ENCODE measurements around the gene RAB12.

GRCh38 chr18:8562070-8562469, 47.2 kb upstream of the RAB12 start:
- no peak for TF ChIP-seq ZFX (IDR thresholded peaks at IDR 0.05)
- TF ChIP-seq CTCF (IDR thresholded peaks at IDR 0.05 in 2 of 3, conservative IDR thresholded peaks at IDR 0.05 in 1 of 3; ENCODE audit: borderline replicate concordance in 1 of 3, insufficient read depth in 1 of 3, low read depth in 2 of 3, low read length in 2 of 3), result no peak
- no peak for TF ChIP-seq YY1 (IDR thresholded peaks at IDR 0.05; ENCODE audit: extremely low read depth, insufficient replicate concordance, low read depth, low read length)
- TF ChIP-seq REST (IDR thresholded peaks at IDR 0.05; ENCODE audit: low read depth), result no peak
- TF ChIP-seq POLR2A (IDR thresholded peaks at IDR 0.05; ENCODE audit: borderline replicate concordance, extremely low read depth, insufficient read depth, insufficient read length), result no peak
- TF ChIP-seq MAX (IDR thresholded peaks at IDR 0.05), result no peak
- no peak for TF ChIP-seq EGR1 (IDR thresholded peaks at IDR 0.05; ENCODE audit: low read depth)
- no peak for TF ChIP-seq TCF7L2 (IDR thresholded peaks at IDR 0.05; ENCODE audit: borderline replicate concordance, extremely low read depth, insufficient read depth, insufficient read length)
- no peak for TF ChIP-seq EZH2 (IDR thresholded peaks at IDR 0.05)
- no peak for TF ChIP-seq ZBTB33 (IDR thresholded peaks at IDR 0.05; ENCODE audit: extremely low read depth, insufficient replicate concordance, low read length)
